ENCODE results near the gene LRRC4C. TPM values are rescaled to one million over a fixed set of nuclear protein-coding genes. Genes with fewer than 3 reads are reported as not detected.

The LRRC4C gene
- total RNA-seq, 1 experiment from 2014 or later = 0.72 TPM

DNA sequence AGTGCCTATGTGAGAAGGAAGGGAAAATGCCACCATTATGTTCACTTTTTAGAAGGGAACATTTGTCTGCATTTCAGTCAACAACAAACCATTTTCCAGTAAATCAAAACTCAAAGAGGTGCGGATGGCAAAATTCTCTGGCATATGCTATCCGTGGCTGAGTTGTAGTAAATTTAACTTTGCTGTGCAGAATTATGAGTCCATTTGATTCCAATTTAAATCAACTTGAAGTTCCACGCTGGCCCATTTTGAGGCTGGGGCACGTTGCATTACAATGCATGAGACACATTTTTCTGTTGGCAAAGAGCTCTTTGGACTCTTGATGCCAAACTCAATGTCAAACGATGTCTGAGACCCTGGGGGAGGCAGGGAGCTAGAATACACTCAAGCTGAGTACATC, 211.8 kb downstream of the LRRC4C start:
- Mint-ChIP-seq H3K9me3 (peaks cover 8% of the 10 kb centered on the region; the same call in 1 of the 2 replicates), H3K36me3 (no peaks in the 10 kb centered on the region), H3K4me3 (no peak overlapping the region), H3K27ac (no peak overlapping the region), H3K4me1 (peaks cover 12% of the 10 kb centered on the region), H3K27me3 (ENCODE audit: low read depth) (no peaks in the 10 kb centered on the region)
- POLR2A ChIA-PET = interaction anchor here (0.6 kb wide), 1 partner anchor 1799 kb away, joined by 4 read pairs; no protein-coding TSS in a partner anchor
- ATAC-seq (no peak), DNase-seq (ENCODE audit: low spot score) (no peak)
- TF ChIP-seq, protein P1, sequence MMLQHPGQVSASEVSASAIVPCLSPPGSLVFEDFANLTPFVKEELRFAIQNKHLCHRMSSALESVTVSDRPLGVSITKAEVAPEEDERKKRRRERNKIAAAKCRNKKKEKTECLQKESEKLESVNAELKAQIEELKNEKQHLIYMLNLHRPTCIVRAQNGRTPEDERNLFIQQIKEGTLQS (CRISPR knock-in tag; conservative IDR thresholded peaks at IDR 0.05) = no peak
- no peak for TF ChIP-seq NFATC4 (CRISPR knock-in tag; IDR thresholded peaks at IDR 0.05)
- TF ChIP-seq ZBTB43 (CRISPR knock-in tag; IDR thresholded peaks at IDR 0.05) = no peak
- CTCF ChIA-PET = no interaction called here

GRCh38 chr11:41246399-41246745, 213.1 kb downstream of the LRRC4C start:
- DNase-seq (ENCODE audit: low spot score) (peak; percentile 11), ATAC-seq (no peak)
- Mint-ChIP-seq H3K4me3 (no peak overlapping the region), H3K9me3 (peaks cover 7% of the 10 kb centered on the region; the same call in 1 of the 2 replicates), H3K27ac (no peak overlapping the region), H3K36me3 (no peaks in the 10 kb centered on the region), H3K4me1 (peaks cover 12% of the 10 kb centered on the region), H3K27me3 (ENCODE audit: low read depth) (no peaks in the 10 kb centered on the region)
- TF ChIP-seq ZBTB21 (CRISPR knock-in tag; IDR thresholded peaks at IDR 0.05; ENCODE audit: borderline replicate concordance) = no peak
- TF ChIP-seq, protein P2, sequence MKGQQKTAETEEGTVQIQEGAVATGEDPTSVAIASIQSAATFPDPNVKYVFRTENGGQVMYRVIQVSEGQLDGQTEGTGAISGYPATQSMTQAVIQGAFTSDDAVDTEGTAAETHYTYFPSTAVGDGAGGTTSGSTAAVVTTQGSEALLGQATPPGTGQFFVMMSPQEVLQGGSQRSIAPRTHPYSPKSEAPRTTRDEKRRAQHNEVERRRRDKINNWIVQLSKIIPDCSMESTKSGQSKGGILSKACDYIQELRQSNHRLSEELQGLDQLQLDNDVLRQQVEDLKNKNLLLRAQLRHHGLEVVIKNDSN (CRISPR knock-in tag; IDR thresholded peaks at IDR 0.05) = no peak
- TF ChIP-seq CDX4 (CRISPR knock-in tag; IDR thresholded peaks at IDR 0.05; ENCODE audit: borderline replicate concordance) = no peak
- no peak for TF ChIP-seq TP53 (CRISPR knock-in tag; IDR thresholded peaks at IDR 0.05)
- no peak for TF ChIP-seq USF2 (CRISPR knock-in tag; IDR thresholded peaks at IDR 0.05)
- TF ChIP-seq RELA (CRISPR knock-in tag; IDR thresholded peaks at IDR 0.05; ENCODE audit: borderline replicate concordance) = no peak
- TF ChIP-seq SP1 (CRISPR knock-in tag; conservative IDR thresholded peaks at IDR 0.05) = no peak
- TF ChIP-seq, protein P3, sequence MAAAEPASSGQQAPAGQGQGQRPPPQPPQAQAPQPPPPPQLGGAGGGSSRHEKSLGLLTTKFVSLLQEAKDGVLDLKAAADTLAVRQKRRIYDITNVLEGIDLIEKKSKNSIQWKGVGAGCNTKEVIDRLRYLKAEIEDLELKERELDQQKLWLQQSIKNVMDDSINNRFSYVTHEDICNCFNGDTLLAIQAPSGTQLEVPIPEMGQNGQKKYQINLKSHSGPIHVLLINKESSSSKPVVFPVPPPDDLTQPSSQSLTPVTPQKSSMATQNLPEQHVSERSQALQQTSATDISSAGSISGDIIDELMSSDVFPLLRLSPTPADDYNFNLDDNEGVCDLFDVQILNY (CRISPR knock-in tag; IDR thresholded peaks at IDR 0.05) = no peak
- TF ChIP-seq JUN (CRISPR knock-in tag; IDR thresholded peaks at IDR 0.05) = no peak
- TF ChIP-seq ZNF425 (CRISPR knock-in tag; conservative IDR thresholded peaks at IDR 0.05) = no peak
- TF ChIP-seq ATF6 (CRISPR knock-in tag; IDR thresholded peaks at IDR 0.05) = no peak
- TF ChIP-seq GRHL2 (CRISPR knock-in tag; IDR thresholded peaks at IDR 0.05; ENCODE audit: insufficient replicate concordance, severe bottlenecking) = no peak
- TF ChIP-seq, protein P1 (CRISPR knock-in tag; conservative IDR thresholded peaks at IDR 0.05) = no peak
- no peak for TF ChIP-seq ETV6 (CRISPR knock-in tag; IDR thresholded peaks at IDR 0.05)
- TF ChIP-seq ZBTB43 (CRISPR knock-in tag; IDR thresholded peaks at IDR 0.05) = no peak
- no peak for TF ChIP-seq SMAD4 (CRISPR knock-in tag; IDR thresholded peaks at IDR 0.05)
- ChIA-PET POLR2A (no interaction called here), CTCF (no interaction called here)
